HepG2 (cell line): ENCODE measurements around the gene THAP5. TPM values are rescaled to one million over a fixed set of nuclear protein-coding genes. Genes with fewer than 3 reads are reported as not detected.

ENCODE experiments used
- CREM ChIP-seq, 2 experiments: sonication (generic) in 1 of 2; formaldehyde crosslinking in 1 of 2; IDR thresholded peaks; 2 replicates each; pipeline versions ENCODE4 v1.4.0 to v1.6.1; 2016 to 2020; ENCODE audit warnings: antibody characterized with exemption in 1 of 2, mild to moderate bottlenecking in 1 of 2, missing genetic modification reagents in 1 of 2
- ESRRA ChIP-seq: sonication (generic); formaldehyde crosslinking; IDR thresholded peaks from 2 replicates; pipeline ENCODE4 v1.5.1; 2020; ENCODE audit warnings: mild to moderate bottlenecking, low read depth, missing genetic modification reagents
- HCFC1 ChIP-seq: fragments of 150-350 bp; IDR thresholded peaks from 2 replicates; pipeline ENCODE4 v1.6.1; 2014; ENCODE audit warnings: low read depth, low read length
- HNF4G ChIP-seq, 2 experiments: sonication (generic) in 1 of 2; formaldehyde crosslinking in 1 of 2; IDR thresholded peaks; 2 replicates each; pipeline versions ENCODE4 v1.4.0 to v1.6.1; 2011 to 2020; ENCODE audit warnings: borderline replicate concordance in 2 of 2, low read depth in 2 of 2, mild to moderate bottlenecking in 2 of 2, low read length in 1 of 2, missing genetic modification reagents in 1 of 2, moderate library complexity in 1 of 2
- HNRNPLL ChIP-seq: fragments of 200-400 bp; formaldehyde crosslinking; IDR thresholded peaks from 2 replicates; pipeline ENCODE4 v1.6.1; 2017; ENCODE audit warnings: mild to moderate bottlenecking, low read depth, low read length; ENCODE audit not compliant: poor library complexity, severe bottlenecking
- HOXA7 ChIP-seq: sonication (generic); formaldehyde crosslinking; IDR thresholded peaks from 2 replicates; pipeline ENCODE4 v1.8.1; 2022; ENCODE audit warnings: mild to moderate bottlenecking, missing genetic modification reagents, moderate library complexity
- JUND ChIP-seq: sonication (generic); formaldehyde crosslinking; IDR thresholded peaks from 2 replicates; pipeline ENCODE4 v1.8.0; 2022; ENCODE audit warnings: mild to moderate bottlenecking, missing genetic modification reagents
- MBNL3 ChIP-seq: fragments of 250-450 bp; sonication (Bioruptor Pico); conservative IDR thresholded peaks from 2 replicates; pipeline ENCODE4 v1.8.0; 2022; ENCODE audit warnings: mild to moderate bottlenecking, inconsistent platforms
- NFE2L1 ChIP-seq: sonication (generic); formaldehyde crosslinking; IDR thresholded peaks from 2 replicates; pipeline ENCODE4 v1.4.0; 2020; ENCODE audit warnings: missing genetic modification reagents, mild to moderate bottlenecking, borderline replicate concordance
- PHF21A ChIP-seq: sonication (generic); formaldehyde crosslinking; IDR thresholded peaks from 2 replicates; pipeline ENCODE4 v1.5.0; 2020; ENCODE audit warnings: mild to moderate bottlenecking, missing genetic modification reagents
- RARA ChIP-seq: IDR thresholded peaks from 2 replicates; pipeline ENCODE4 v1.6.1; 2016; ENCODE audit warnings: missing genetic modification reagents, missing compliant biosample characterization
- SALL1 ChIP-seq: sonication (generic); formaldehyde crosslinking; IDR thresholded peaks from 2 replicates; pipeline ENCODE4 v1.8.0; 2022; ENCODE audit warnings: mild to moderate bottlenecking, missing genetic modification reagents
- SNAPC2 ChIP-seq: sonication (generic); formaldehyde crosslinking; IDR thresholded peaks from 2 replicates; pipeline ENCODE4 v1.8.1; 2022; ENCODE audit warnings: mild to moderate bottlenecking, missing genetic modification reagents
- SRSF9 ChIP-seq: fragments of 200-400 bp; formaldehyde crosslinking; IDR thresholded peaks from 2 replicates; pipeline ENCODE4 v1.6.1; 2018; ENCODE audit warnings: borderline replicate concordance, mild to moderate bottlenecking, low read depth, low read length; ENCODE audit not compliant: insufficient read depth, poor library complexity, severe bottlenecking
- SSRP1 ChIP-seq: IDR thresholded peaks from 2 replicates; pipeline ENCODE4 v1.6.1; 2016; ENCODE audit warnings: control low read depth
- STAT5B ChIP-seq: sonication (generic); formaldehyde crosslinking; IDR thresholded peaks from 2 replicates; pipeline ENCODE4 v1.4.0; 2020; ENCODE audit warnings: missing genetic modification reagents
- TGIF2 ChIP-seq: IDR thresholded peaks from 2 replicates; pipeline ENCODE4 v1.6.1; 2016; ENCODE audit warnings: control low read depth, missing compliant biosample characterization
- TRIM24 ChIP-seq: sonication (generic); formaldehyde crosslinking; IDR thresholded peaks from 2 replicates; pipeline ENCODE4 v1.8.0; 2022; ENCODE audit warnings: mild to moderate bottlenecking, missing genetic modification reagents
- ZNF207 ChIP-seq: fragments of 450-650 bp; IDR thresholded peaks from 2 replicates; pipeline ENCODE4 v1.6.1; 2016; ENCODE audit warnings: antibody characterized with exemption, borderline replicate concordance
- ZNF3 ChIP-seq: IDR thresholded peaks from 2 replicates; pipeline ENCODE4 v1.7.0; 2017; ENCODE audit warnings: inconsistent platforms
- ZNF556 ChIP-seq: sonication (generic); formaldehyde crosslinking; IDR thresholded peaks from 2 replicates; pipeline ENCODE4 v1.4.0; 2020; ENCODE audit warnings: mild to moderate bottlenecking, missing genetic modification reagents, borderline replicate concordance
- ZNF747 ChIP-seq: sonication (generic); formaldehyde crosslinking; IDR thresholded peaks from 2 replicates; pipeline ENCODE4 v1.8.1; 2023; ENCODE audit warnings: missing genetic modification reagents, mild to moderate bottlenecking, borderline replicate concordance
- polyA plus RNA-seq, 8 experiments: library from polyadenylated mRNA; depleted of rRNA in 3 of 8; stranded (reverse) in 7 of 8; unstranded in 1 of 8; fragments of >200 nt; fragmentation: Illumina TruSeq in 4 of 8; extraction: Trizol in 4 of 8; gene quantifications; 2 replicates each; pipeline versions ENCODE4 v1.2.1 to v1.2.3, GENCODE V29; 2011 to 2016; ENCODE audit warnings: low read depth in 4 of 8, missing spikeins in 1 of 8, mixed read lengths in 1 of 8; ENCODE audit not compliant: insufficient read depth in 1 of 8
- total RNA-seq, 5 experiments: library from RNA; depleted of rRNA; stranded (reverse); fragments of >200 nt; fragmentation: Illumina TruSeq; extraction: Trizol; gene quantifications; 2 replicates each; pipeline ENCODE4 v1.2.3, GENCODE V29; 2016; ENCODE audit warnings: low read depth in 1 of 5
- TF ChIP-seq, protein P1 (sequence below): sonication (generic); formaldehyde crosslinking; IDR thresholded peaks from 2 replicates; pipeline ENCODE4 v1.5.1; 2020; ENCODE audit warnings: missing genetic modification reagents, mild to moderate bottlenecking, borderline replicate concordance
- TF ChIP-seq, protein P2 (sequence below): sonication (generic); formaldehyde crosslinking; conservative IDR thresholded peaks from 2 replicates; pipeline ENCODE4 v1.4.0; 2020; ENCODE audit warnings: missing genetic modification reagents
- TF ChIP-seq, protein P3 (sequence below): sonication (generic); formaldehyde crosslinking; IDR thresholded peaks from 2 replicates; pipeline ENCODE4 v1.4.0; 2020; ENCODE audit warnings: low read depth, mild to moderate bottlenecking, missing genetic modification reagents

The THAP5 gene
- total and polyA plus RNA-seq, 2 of the 13 experiments (the other 11 are each of a cell fraction or from before 2014, with no cell fraction given): 3.6 to 11.8 TPM

DNA sequence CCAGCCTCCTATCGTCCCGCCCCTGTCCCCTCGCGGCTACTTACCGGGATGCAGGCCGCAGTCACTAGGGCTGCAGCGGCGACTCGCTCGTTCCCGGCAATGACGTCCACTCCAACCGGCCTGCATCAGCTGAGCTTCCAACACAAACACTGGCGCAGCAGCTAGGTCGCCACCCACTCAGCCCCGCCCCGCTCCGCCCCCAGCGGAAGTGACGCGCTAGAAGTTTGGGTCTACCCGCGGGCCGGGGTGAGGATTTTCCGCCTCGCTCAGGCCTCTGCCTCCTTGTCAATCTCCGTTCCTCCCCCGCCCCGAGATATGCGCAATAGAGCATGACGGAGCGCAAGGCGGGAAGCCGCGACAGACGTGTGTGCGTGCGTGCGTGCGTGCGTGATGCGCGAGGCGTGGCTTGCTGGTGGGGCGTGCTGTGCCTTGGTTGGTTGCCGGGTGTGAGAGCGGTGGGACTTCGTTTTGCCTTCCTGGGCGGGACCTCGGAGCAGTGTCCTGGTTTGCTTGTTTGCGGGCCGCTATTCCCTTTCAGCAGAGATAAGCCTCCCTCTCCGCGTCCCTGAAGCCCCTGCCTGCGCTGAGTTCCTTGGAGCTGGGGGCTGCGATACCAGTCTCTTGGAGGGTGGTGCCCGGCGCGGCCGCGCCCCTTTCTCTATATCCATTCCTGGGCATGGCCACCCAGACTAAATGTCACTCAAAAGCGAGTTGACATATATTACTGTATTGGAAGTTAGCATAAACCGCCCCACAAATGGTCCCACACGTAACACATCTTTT lies 43.3 kb downstream of the THAP5 start, which contains the start of gene PNPLA8 (continued):
- TF ChIP-seq SNAPC2 (CRISPR knock-in tag) (peak; percentile 92; the same call in 1 of the 2 replicates), ZNF3 (CRISPR knock-in tag) (no peak), HCFC1 (no peak; the same call in 1 of the 2 replicates), NFE2L1 (no peak), SRSF9 (no peak), SSRP1 (CRISPR knock-in tag) (0 out of 2 replicates have a peak, but pooled peaks have one; percentile 10), HNF4G (IDR thresholded peaks at IDR 0.05; ENCODE audit: borderline replicate concordance, low read depth, low read length) (no peak), HNF4G (CRISPR knock-in tag; IDR thresholded peaks at IDR 0.05; ENCODE audit: borderline replicate concordance, low read depth) (no peak), MBNL3 (CRISPR knock-in tag) (no peak), ESRRA (CRISPR knock-in tag) (no peak; the same call in 1 of the 2 replicates), HOXA7 (no peak), ZNF556 (CRISPR knock-in tag) (peak; percentile 68; the same call in 1 of the 2 replicates), CREM (IDR thresholded peaks at IDR 0.05) (peak; percentile 93), CREM (CRISPR knock-in tag; IDR thresholded peaks at IDR 0.05) (no peak), TGIF2 (CRISPR knock-in tag) (peak; percentile 80), SALL1 (CRISPR knock-in tag) (peak; percentile 96), TRIM24 (CRISPR knock-in tag) (no peak), STAT5B (CRISPR knock-in tag) (no peak), PHF21A (peak; percentile 78), ZNF207 (no peak), RARA (CRISPR knock-in tag) (no peak), JUND (CRISPR knock-in tag) (peak; percentile 18; the same call in 1 of the 2 replicates), HNRNPLL (peak; percentile 94), ZNF747 (CRISPR knock-in tag) (no peak; the same call in 1 of the 2 replicates)
- TF ChIP-seq, protein P1, sequence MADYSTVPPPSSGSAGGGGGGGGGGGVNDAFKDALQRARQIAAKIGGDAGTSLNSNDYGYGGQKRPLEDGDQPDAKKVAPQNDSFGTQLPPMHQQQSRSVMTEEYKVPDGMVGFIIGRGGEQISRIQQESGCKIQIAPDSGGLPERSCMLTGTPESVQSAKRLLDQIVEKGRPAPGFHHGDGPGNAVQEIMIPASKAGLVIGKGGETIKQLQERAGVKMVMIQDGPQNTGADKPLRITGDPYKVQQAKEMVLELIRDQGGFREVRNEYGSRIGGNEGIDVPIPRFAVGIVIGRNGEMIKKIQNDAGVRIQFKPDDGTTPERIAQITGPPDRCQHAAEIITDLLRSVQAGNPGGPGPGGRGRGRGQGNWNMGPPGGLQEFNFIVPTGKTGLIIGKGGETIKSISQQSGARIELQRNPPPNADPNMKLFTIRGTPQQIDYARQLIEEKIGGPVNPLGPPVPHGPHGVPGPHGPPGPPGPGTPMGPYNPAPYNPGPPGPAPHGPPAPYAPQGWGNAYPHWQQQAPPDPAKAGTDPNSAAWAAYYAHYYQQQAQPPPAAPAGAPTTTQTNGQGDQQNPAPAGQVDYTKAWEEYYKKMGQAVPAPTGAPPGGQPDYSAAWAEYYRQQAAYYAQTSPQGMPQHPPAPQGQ: no peak
- TF ChIP-seq, protein P2, sequence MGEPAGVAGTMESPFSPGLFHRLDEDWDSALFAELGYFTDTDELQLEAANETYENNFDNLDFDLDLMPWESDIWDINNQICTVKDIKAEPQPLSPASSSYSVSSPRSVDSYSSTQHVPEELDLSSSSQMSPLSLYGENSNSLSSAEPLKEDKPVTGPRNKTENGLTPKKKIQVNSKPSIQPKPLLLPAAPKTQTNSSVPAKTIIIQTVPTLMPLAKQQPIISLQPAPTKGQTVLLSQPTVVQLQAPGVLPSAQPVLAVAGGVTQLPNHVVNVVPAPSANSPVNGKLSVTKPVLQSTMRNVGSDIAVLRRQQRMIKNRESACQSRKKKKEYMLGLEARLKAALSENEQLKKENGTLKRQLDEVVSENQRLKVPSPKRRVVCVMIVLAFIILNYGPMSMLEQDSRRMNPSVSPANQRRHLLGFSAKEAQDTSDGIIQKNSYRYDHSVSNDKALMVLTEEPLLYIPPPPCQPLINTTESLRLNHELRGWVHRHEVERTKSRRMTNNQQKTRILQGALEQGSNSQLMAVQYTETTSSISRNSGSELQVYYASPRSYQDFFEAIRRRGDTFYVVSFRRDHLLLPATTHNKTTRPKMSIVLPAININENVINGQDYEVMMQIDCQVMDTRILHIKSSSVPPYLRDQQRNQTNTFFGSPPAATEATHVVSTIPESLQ (CRISPR knock-in tag): no peak
- TF ChIP-seq, protein P3, sequence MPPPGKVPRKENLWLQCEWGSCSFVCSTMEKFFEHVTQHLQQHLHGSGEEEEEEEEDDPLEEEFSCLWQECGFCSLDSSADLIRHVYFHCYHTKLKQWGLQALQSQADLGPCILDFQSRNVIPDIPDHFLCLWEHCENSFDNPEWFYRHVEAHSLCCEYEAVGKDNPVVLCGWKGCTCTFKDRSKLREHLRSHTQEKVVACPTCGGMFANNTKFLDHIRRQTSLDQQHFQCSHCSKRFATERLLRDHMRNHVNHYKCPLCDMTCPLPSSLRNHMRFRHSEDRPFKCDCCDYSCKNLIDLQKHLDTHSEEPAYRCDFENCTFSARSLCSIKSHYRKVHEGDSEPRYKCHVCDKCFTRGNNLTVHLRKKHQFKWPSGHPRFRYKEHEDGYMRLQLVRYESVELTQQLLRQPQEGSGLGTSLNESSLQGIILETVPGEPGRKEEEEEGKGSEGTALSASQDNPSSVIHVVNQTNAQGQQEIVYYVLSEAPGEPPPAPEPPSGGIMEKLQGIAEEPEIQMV (CRISPR knock-in tag): no peak
